GM23248 (cell line): ENCODE data around the gene SCAF1. TPM values are rescaled to one million over a fixed set of nuclear protein-coding genes. Genes with fewer than 3 reads are reported as not detected.

ENCODE experiments used
- DNase-seq: peaks from one replicate; pipeline ENCODE4 v3.0.0-alpha.2; 2015
- H2AFZ ChIP-seq: fragments of 200-600 bp; sonication (generic); 2 replicates; pipeline ENCODE4 v1.6.1; 2016; ENCODE audit warnings: antibody characterized with exemption
- H3F3A ChIP-seq: fragments of 200-600 bp; sonication (generic); 2 replicates; pipeline ENCODE4 v1.6.1; 2016; ENCODE audit warnings: mild to moderate bottlenecking, antibody characterized with exemption, mixed run types; ENCODE audit not compliant: insufficient read depth
- H3K27ac ChIP-seq: fragments of 200-600 bp; sonication (generic); 2 replicates; pipeline ENCODE4 v1.5.1; 2016; ENCODE audit warnings: mild to moderate bottlenecking
- H3K27me3 ChIP-seq: fragments of 200-600 bp; sonication (generic); replicated peaks from 2 replicates; pipeline ENCODE4 v1.6.1; 2016; ENCODE audit warnings: mild to moderate bottlenecking; ENCODE audit not compliant: insufficient read depth
- H3K36me3 ChIP-seq: fragments of 200-600 bp; sonication (generic); 2 replicates; pipeline ENCODE4 v1.6.1; 2016; ENCODE audit warnings: low read depth, mild to moderate bottlenecking
- H3K4me1 ChIP-seq: fragments of 200-600 bp; sonication (generic); 2 replicates; pipeline ENCODE4 v1.6.1; 2016; ENCODE audit warnings: mild to moderate bottlenecking; ENCODE audit not compliant: insufficient read depth
- H3K4me2 ChIP-seq: fragments of 200-600 bp; sonication (generic); one replicate; pipeline ENCODE4 v1.6.1; 2016; ENCODE audit warnings: mild to moderate bottlenecking; ENCODE audit not compliant: unreplicated experiment
- H3K4me3 ChIP-seq: fragments of 200-600 bp; sonication (generic); 2 replicates; pipeline ENCODE4 v1.5.1; 2016; ENCODE audit warnings: mild to moderate bottlenecking
- H3K79me2 ChIP-seq: fragments of 200-600 bp; sonication (generic); 2 replicates; pipeline ENCODE4 v1.6.1; 2016; ENCODE audit warnings: mild to moderate bottlenecking; ENCODE audit not compliant: insufficient read depth
- H3K9ac ChIP-seq: fragments of 200-600 bp; sonication (generic); 2 replicates; pipeline ENCODE4 v1.6.1; 2016; ENCODE audit warnings: mild to moderate bottlenecking
- H3K9me2 ChIP-seq: fragments of 200-600 bp; sonication (generic); 2 replicates; pipeline ENCODE4 v1.6.1; 2016; ENCODE audit warnings: mixed run types, mild to moderate bottlenecking, moderate library complexity; ENCODE audit not compliant: insufficient read depth
- H3K9me3 ChIP-seq: fragments of 200-600 bp; sonication (generic); one replicate; pipeline ENCODE4 v1.6.1; 2017; ENCODE audit warnings: low read depth
- H4K20me1 ChIP-seq: fragments of 200-600 bp; sonication (generic); 2 replicates; pipeline ENCODE4 v1.6.0; 2016; ENCODE audit not compliant: insufficient read depth
- EZH2 ChIP-seq: fragments of 200-600 bp; sonication (generic); IDR thresholded peaks from 2 replicates; pipeline ENCODE4 v1.6.1; 2018; ENCODE audit warnings: antibody characterized with exemption, mild to moderate bottlenecking; ENCODE audit not compliant: insufficient read depth, poor library complexity, severe bottlenecking
- EZH2phosphoT487 ChIP-seq: fragments of 200-600 bp; sonication (generic); IDR thresholded peaks from 2 replicates; pipeline ENCODE4 v1.6.1; 2018; ENCODE audit warnings: antibody characterized with exemption, moderate library complexity, mild to moderate bottlenecking, low read depth; ENCODE audit not compliant: insufficient read depth
- WGBS, 2 experiments: methylation state at CpG; one replicate each; pipeline ENCODE4 v1.1.6; 2015 to 2017; ENCODE audit warnings: low lambda C conversion rate in 2 of 2, low coverage in 1 of 2; ENCODE audit errors: missing lambda C conversion rate in 2 of 2; 5-methylcytosine and 5-hydroxymethylcytosine counted together
- in situ Hi-C: fragments of 300-500 bp; cut with MboI; formaldehyde crosslinking; loops from 2 replicates; pipeline ENCODE4 v1.15.0; 2020
- polyA plus RNA-seq: library from polyadenylated mRNA; unstranded; fragments of >200 nt; fragmentation: Nextera tagmentation; extraction: Ambion mirVana; gene quantifications from 2 replicates; pipeline ENCODE4 v1.2.1, GENCODE V29; 2016
- total RNA-seq: library from RNA; depleted of rRNA; stranded (reverse); fragments of >200 nt; shearing (Covaris generic); gene quantifications from 2 replicates; pipeline ENCODE4 v1.2.3, GENCODE V29; 2014

Gene SCAF1
- total and polyA plus RNA-seq, 2 experiments from 2014 or later = 8.5 to 18.6 TPM

DNA sequence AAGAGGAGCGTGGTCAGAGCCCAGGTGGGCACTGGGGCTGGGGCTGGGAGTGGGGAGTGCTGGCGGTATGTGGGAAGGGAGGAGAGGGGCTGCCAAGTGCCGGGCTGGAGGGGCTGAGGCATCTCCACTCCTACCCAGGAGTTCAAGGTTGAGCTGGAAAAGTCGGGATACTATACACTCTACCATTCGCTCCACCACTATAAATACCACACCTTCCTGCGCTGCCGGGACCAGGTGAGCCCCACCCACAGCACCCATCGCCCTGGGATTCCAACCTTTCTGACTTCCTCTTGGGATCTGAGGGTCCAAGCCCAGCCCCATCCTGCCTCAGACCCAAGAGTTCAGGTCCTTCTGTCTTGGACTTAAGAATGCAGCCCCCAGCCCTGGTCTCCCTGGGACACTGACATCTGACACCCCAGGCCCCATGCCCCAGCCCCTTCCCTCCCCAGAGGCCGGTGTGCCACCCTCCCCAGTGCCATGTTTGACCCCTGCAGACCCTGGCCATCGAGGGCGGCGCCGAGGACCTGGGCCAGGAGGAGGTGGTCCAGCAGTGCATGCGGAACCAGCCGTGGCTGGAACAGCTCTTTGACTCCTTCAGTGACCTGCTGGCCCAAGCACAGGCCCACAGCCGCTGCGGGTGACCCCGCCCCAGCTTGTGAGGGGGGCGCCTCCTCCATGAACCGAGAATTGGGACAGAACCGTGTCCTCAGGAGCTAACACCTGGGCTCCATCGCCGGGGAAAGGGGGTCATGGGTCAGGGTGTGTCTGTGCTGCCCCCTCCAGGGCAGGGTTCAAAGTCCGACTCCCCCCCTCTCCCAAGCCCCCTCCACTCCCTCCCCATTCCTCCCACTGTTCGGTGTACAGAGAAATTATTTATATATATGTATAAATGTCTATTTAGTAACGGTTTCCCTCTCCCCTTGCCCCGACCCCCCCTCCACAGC, 16.8 kb upstream of the SCAF1 start:
- H3K9me3 ChIP-seq = no peaks in the 10 kb centered on the region
- no peak overlapping the region for H3K9ac ChIP-seq
- H3K4me2 ChIP-seq = no peak overlapping the region
- in situ Hi-C loops = no loop called here
- H4K20me1 ChIP-seq = no peaks in the 10 kb centered on the region
- WGBS, 2 experiments = 86 to 87% methylated on average over 17 to 27 of the region's 27 CpGs
- DNase-seq = no peak
- peaks cover 2% of the 10 kb centered on the region; the same call in 1 of the 2 replicates for H3K36me3 ChIP-seq
- H3K4me1 ChIP-seq = peaks cover under 1% of the 10 kb centered on the region; the same call in 1 of the 2 replicates
- 0 out of 2 replicates have a peak, but pooled peaks cover 6% of the 10 kb centered on the region for H3K79me2 ChIP-seq
- no peaks in the 10 kb centered on the region for H3K27me3 ChIP-seq
- H3K4me3 ChIP-seq = no peak overlapping the region
- TF ChIP-seq EZH2 (no peak), EZH2phosphoT487 (no peak)
- peaks cover 13% of the 10 kb centered on the region for H3F3A ChIP-seq
- no peak overlapping the region for H2AFZ ChIP-seq
- no peak overlapping the region for H3K27ac ChIP-seq
- H3K9me2 ChIP-seq = no peaks in the 10 kb centered on the region

DNA sequence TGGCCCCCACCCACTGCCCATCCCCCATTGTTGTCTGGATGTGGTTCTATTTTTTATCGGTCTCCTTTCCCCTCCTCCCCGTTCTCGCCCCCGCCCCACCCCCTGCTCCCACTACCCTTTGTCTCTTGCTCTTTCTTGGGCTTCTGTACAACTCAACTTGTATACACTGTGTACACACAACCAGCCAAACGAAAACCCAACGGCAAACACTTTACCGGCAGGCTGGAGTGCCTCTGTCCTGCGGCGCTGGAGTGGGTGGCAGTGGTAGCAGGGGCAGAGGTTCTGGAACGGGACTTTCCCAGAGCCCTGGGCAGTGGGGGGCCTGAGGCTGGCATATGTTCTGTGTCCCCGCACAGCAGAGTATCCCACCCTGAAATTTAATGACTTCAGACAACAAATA, 15.8 kb upstream of the SCAF1 start:
- TF ChIP-seq EZH2 (no peak), EZH2phosphoT487 (no peak)
- 84 to 86% methylated on average over 7 to 11 of the region's 11 CpGs for WGBS, 2 experiments
- in situ Hi-C loops = no loop called here

DNA sequence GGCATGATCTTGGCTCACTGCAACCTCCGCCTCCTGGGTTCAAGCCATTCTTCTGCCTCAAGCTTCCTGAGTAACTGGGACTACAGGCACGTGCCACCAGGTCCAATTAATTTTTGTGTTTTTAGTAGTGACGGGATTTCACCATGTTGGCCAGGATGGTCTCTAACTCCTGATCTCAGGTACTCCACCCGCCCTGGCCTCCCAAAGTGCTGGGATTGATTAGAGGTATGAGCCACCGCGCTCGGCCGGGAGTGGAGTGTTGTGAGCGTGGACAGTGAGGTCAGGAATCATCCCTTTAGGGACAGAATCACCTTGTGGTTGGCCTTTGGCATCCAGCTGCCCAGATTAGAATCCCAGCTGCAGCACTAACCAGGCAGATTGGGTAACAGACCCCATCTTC, 12.3 kb upstream of the SCAF1 start:
- H3K27ac ChIP-seq = no peak overlapping the region

More for the DNA sequence above, 15.8 kb upstream of the SCAF1 start:
- H3F3A ChIP-seq = peaks cover 21% of the 10 kb centered on the region
- H3K4me3 ChIP-seq = no peak overlapping the region
- no peak overlapping the region for H3K4me2 ChIP-seq
- no peaks in the 10 kb centered on the region for H3K9me2 ChIP-seq
- no peaks in the 10 kb centered on the region; the same call in 1 of the 2 replicates for H3K36me3 ChIP-seq
- H3K4me1 ChIP-seq = peaks cover 9% of the 10 kb centered on the region
- no peak overlapping the region for H2AFZ ChIP-seq
- H4K20me1 ChIP-seq = no peaks in the 10 kb centered on the region
- no peaks in the 10 kb centered on the region for H3K27me3 ChIP-seq
- H3K27ac ChIP-seq = no peak overlapping the region
- DNase-seq = no peak
- H3K79me2 ChIP-seq = 0 out of 2 replicates have a peak, but pooled peaks cover 4% of the 10 kb centered on the region
- H3K9ac ChIP-seq = no peak overlapping the region
- H3K9me3 ChIP-seq = no peaks in the 10 kb centered on the region

DNA sequence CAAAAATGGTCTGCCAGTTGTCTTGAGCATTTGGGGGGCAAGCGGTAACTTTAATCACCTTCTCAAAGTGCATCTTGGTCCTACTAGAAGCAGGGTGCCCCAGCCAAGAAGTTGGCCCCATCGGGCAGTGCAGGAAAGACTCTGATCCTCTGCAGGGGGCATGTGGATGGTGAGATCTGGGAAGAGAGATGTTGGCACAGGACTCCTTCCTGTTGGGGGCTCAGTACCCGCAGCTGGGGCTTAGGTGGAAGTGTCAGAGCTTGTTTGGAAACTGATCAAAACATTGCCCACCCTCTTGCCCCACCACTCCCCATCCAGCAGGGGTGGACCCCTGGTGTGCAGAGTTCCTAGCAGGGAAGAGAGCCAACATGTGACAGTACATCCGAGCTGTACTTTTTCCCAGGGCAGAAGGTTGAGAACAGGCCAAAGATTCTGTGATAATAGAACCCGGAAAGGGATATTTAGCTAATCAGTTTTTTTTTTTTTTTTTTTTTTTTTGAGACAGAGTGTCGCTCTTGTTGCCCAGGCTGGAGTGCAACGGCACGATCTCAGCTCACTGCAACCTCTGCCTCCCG, 10.9 kb upstream of the SCAF1 start:
- H3K9me2 ChIP-seq = no peaks in the 10 kb centered on the region
- H3K4me3 ChIP-seq = no peak overlapping the region
- peak; percentile 39 for DNase-seq
- no peaks in the 10 kb centered on the region for H3K79me2 ChIP-seq
- no peaks in the 10 kb centered on the region for H3K27me3 ChIP-seq
- in situ Hi-C loops = no loop called here
- H3K36me3 ChIP-seq = peaks cover 7% of the 10 kb centered on the region; the same call in 1 of the 2 replicates
- H3K4me2 ChIP-seq = peak overlapping the region; percentile 3
- H3K9me3 ChIP-seq = no peaks in the 10 kb centered on the region
- H3K9ac ChIP-seq = no peak overlapping the region; the same call in 1 of the 2 replicates
- no peaks in the 10 kb centered on the region for H4K20me1 ChIP-seq
- TF ChIP-seq EZH2 (no peak), EZH2phosphoT487 (no peak)
- WGBS, 2 experiments = 5 to 9% methylated on average over 6 to 9 of the region's 9 CpGs
- H2AFZ ChIP-seq = no peak overlapping the region
- peaks cover 39% of the 10 kb centered on the region for H3F3A ChIP-seq
- H3K4me1 ChIP-seq = peaks cover 9% of the 10 kb centered on the region
- H3K27ac ChIP-seq = peak overlapping the region; percentile 17

More for the DNA sequence above, 12.3 kb upstream of the SCAF1 start:
- no peak overlapping the region for H3K9ac ChIP-seq
- H2AFZ ChIP-seq = no peak overlapping the region
- H3K4me2 ChIP-seq = no peak overlapping the region
- 66 to 73% methylated on average over 9 of the region's 9 CpGs for WGBS, 2 experiments
- H3K27me3 ChIP-seq = no peaks in the 10 kb centered on the region
- no peaks in the 10 kb centered on the region for H3K79me2 ChIP-seq
- H4K20me1 ChIP-seq = no peaks in the 10 kb centered on the region
- H3K9me3 ChIP-seq = no peaks in the 10 kb centered on the region
- no peak for DNase-seq
- no peak overlapping the region for H3K4me3 ChIP-seq
- in situ Hi-C loops = no loop called here
- H3K9me2 ChIP-seq = no peaks in the 10 kb centered on the region
- TF ChIP-seq EZH2phosphoT487 (no peak), EZH2 (no peak)
- H3F3A ChIP-seq = peaks cover 39% of the 10 kb centered on the region
- H3K36me3 ChIP-seq = no peaks in the 10 kb centered on the region; the same call in 1 of the 2 replicates
- peaks cover 9% of the 10 kb centered on the region for H3K4me1 ChIP-seq
